GM21360 (cell line): ENCODE measurements around the gene NRSN2.

Experiments
- ATAC-seq: cut with Tn5 transposase; IDR thresholded peaks from one replicate; pipeline ENCODE4 v1.9.1; 2021; ENCODE audit warnings: mild to moderate bottlenecking, moderate library complexity; ENCODE audit not compliant: unreplicated experiment

The NRSN2 gene

GRCh38 chr20:346640-347316 is at the start of gene NRSN2:
Gene NRSN2, plus strand, starts transcription at chr20:347111. Its CDS starts 2,533 bp downstream, at chr20:349644.
- ATAC-seq: peak; percentile 33

GRCh38 chr20:297925-298775 is 48.8 kb upstream of the NRSN2 start:
- peak; percentile 20 for ATAC-seq

- no peak for ATAC-seq
These were observed 48.0 kb upstream of the NRSN2 start for GRCh38 chr20:298776-299391.

GRCh38 chr20:300345-300990 is 46.4 kb upstream of the NRSN2 start:
- ATAC-seq: no peak

- no peak for ATAC-seq
These were observed 44.7 kb upstream of the NRSN2 start for GRCh38 chr20:301886-302848.

GRCh38 chr20:305745-306144 is 41.2 kb upstream of the NRSN2 start:
- no peak for ATAC-seq

GRCh38 chr20:308427-309038 is 38.4 kb upstream of the NRSN2 start:
- no peak for ATAC-seq

- no peak for ATAC-seq
These were observed 37.5 kb upstream of the NRSN2 start for GRCh38 chr20:309306-309840.

- ATAC-seq: peak; percentile 85
These were observed 36.9 kb upstream of the NRSN2 start for GRCh38 chr20:309841-310644.

GRCh38 chr20:310645-311044 is 36.3 kb upstream of the NRSN2 start:
- ATAC-seq: no peak

- ATAC-seq: no peak
These were observed 35.3 kb upstream of the NRSN2 start for GRCh38 chr20:311609-312008.

- no peak for ATAC-seq
These were observed 34.8 kb upstream of the NRSN2 start for GRCh38 chr20:312067-312466.

- no peak for ATAC-seq
These were observed 34.0 kb upstream of the NRSN2 start for GRCh38 chr20:312866-313265.

- ATAC-seq: no peak
These were observed 33.5 kb upstream of the NRSN2 start for GRCh38 chr20:313402-313801.

GRCh38 chr20:313948-314347 is 33.0 kb upstream of the NRSN2 start:
- no peak for ATAC-seq

- no peak for ATAC-seq
These were observed 30.4 kb upstream of the NRSN2 start for GRCh38 chr20:316316-317068.

GRCh38 chr20:324177-325044 is 22.5 kb upstream of the NRSN2 start:
- ATAC-seq: peak; percentile 42
